Mucosa of descending colon (tissue), 3 donors: ENCODE data around the gene WDR18. TPM values are rescaled to one million over a fixed set of nuclear protein-coding genes. Genes with fewer than 3 reads are reported as not detected.
A peak's percentile ranks its signal among the peaks of the same experiment; 100 is the strongest.

Source experiments
- ATAC-seq: fragments of 200-7000 bp; cut with Tn5 transposase; one replicate; pipeline ENCODE4 v1.9.1; 2020; ENCODE audit warnings: mild to moderate bottlenecking, moderate library complexity
- DNase-seq, 3 donors: peaks; one replicate each; pipeline ENCODE4 v3.0.0-alpha.2; 2020
- H3K36me3 ChIP-seq: fragments of 200-600 bp; one replicate; pipeline ENCODE4 v1.8.0; 2021; ENCODE audit warnings: low read depth, mild to moderate bottlenecking
- H3K4me1 ChIP-seq: fragments of 200-600 bp; one replicate; pipeline ENCODE4 v1.8.0; 2021; ENCODE audit warnings: low read depth, mild to moderate bottlenecking
- H3K4me3 ChIP-seq: fragments of 200-600 bp; one replicate; pipeline ENCODE4 v1.8.0; 2021; ENCODE audit warnings: mild to moderate bottlenecking
- H3K9me3 ChIP-seq: fragments of 200-600 bp; one replicate; pipeline ENCODE4 v1.8.0; 2021; ENCODE audit warnings: mild to moderate bottlenecking
- intact Hi-C, 2 donors: fragments of 100-400 bp; cut with DNase I in 1 of 2; cut with micrococcal nuclease in 1 of 2; formaldehyde crosslinking; loops; one replicate each; pipeline versions ENCODE4 v1.11.0 to v1.11.1; 2022; cut with DNase I, micrococcal nuclease
- total RNA-seq, 3 donors: library from RNA; stranded (reverse); fragmentation: NEBNext Ultra II Directional in 2 of 3; extraction: Animal tissue kit (Norgen Biotek cat#: 25700) in 2 of 3; gene quantifications; one replicate each; pipeline versions ENCODE4 v1.2.1 to v1.2.4, GENCODE V29; 2021 to 2023
- TF ChIP-seq, protein P1 (sequence below): fragments of 200-600 bp; IDR thresholded peaks from one replicate; pipeline ENCODE4 v1.8.0; 2022; ENCODE audit warnings: antibody characterized with exemption, mild to moderate bottlenecking
- donor health status: DM: no; HTN: no; CAD: no; lungs with moderate emphysema.
- donor health status: DM: no; HTN: no; CAD: no.
- donor health status: DM: no; HTN: yes; CAD: no.

WDR18 gene
- total RNA-seq, 3 donors from 2014 or later, result 23.8 to 42.0 (median 33.0) TPM

GRCh38 chr19:963486-963951 is 20.6 kb upstream of the WDR18 start:
- DNase-seq (no peak), ATAC-seq (no peak)
- TF ChIP-seq, protein P1, sequence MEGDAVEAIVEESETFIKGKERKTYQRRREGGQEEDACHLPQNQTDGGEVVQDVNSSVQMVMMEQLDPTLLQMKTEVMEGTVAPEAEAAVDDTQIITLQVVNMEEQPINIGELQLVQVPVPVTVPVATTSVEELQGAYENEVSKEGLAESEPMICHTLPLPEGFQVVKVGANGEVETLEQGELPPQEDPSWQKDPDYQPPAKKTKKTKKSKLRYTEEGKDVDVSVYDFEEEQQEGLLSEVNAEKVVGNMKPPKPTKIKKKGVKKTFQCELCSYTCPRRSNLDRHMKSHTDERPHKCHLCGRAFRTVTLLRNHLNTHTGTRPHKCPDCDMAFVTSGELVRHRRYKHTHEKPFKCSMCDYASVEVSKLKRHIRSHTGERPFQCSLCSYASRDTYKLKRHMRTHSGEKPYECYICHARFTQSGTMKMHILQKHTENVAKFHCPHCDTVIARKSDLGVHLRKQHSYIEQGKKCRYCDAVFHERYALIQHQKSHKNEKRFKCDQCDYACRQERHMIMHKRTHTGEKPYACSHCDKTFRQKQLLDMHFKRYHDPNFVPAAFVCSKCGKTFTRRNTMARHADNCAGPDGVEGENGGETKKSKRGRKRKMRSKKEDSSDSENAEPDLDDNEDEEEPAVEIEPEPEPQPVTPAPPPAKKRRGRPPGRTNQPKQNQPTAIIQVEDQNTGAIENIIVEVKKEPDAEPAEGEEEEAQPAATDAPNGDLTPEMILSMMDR, result no peak
- Histone ChIP-seq H3K4me1 (no peaks in the 10 kb centered on the region), H3K36me3 (no peaks in the 10 kb centered on the region), H3K4me3 (no peak overlapping the region), H3K9me3 (no peaks in the 10 kb centered on the region)
- intact Hi-C loops, result no loop called here

- ATAC-seq, result no peak
- Histone ChIP-seq H3K9me3 (no peaks in the 10 kb centered on the region), H3K4me1 (no peaks in the 10 kb centered on the region), H3K4me3 (no peak overlapping the region), H3K36me3 (no peaks in the 10 kb centered on the region)
- no peak for DNase-seq
- TF ChIP-seq, protein P1, result no peak
- intact Hi-C loops, result no loop called here
Observed at GRCh38 chr19:964116-964520, 20.0 kb upstream of the WDR18 start.

- no peaks in the 10 kb centered on the region for H3K36me3 ChIP-seq
- TF ChIP-seq, protein P1, result no peak
- intact Hi-C loops, result no loop called here
- DNase-seq, result no peak
- no peaks in the 10 kb centered on the region for H3K9me3 ChIP-seq
- no peak overlapping the region for H3K4me3 ChIP-seq
- ATAC-seq, result peak; percentile 38
- no peaks in the 10 kb centered on the region for H3K4me1 ChIP-seq
Observed at GRCh38 chr19:964761-965694, 19.1 kb upstream of the WDR18 start.

DNA sequence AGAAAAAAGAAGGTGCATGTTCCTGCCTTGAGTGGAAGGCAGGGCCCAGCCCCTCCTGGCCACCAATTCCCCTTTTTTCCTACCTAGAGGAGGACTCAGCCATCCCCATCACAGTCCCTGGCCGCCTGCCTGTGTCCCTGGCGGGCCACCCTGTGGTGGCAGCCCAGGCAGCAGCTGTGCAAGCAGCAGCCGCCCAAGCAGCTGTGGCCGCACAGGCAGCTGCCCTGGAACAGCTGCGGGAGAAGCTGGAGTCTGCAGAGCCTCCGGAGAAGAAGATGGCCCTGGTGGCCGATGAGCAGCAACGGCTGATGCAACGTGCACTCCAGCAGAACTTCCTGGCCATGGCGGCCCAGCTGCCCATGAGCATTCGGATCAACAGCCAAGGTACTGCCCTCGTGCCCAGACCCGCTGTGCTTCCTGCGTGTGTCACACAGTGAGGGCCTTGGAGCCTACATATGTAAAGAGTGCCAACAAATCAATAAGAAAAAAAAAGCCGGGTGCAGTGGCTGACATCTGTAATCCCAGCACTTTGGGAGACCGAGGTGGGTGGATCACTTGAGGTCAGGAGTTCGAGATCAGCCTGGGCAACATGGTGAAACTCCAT is 17.6 kb upstream of the WDR18 start:
- intact Hi-C loops, result no loop called here
- TF ChIP-seq, protein P1, result no peak
- Histone ChIP-seq H3K9me3 (peaks cover 7% of the 10 kb centered on the region), H3K4me3 (no peak overlapping the region), H3K36me3 (peaks cover 3% of the 10 kb centered on the region), H3K4me1 (no peaks in the 10 kb centered on the region)
- DNase-seq (no peak), ATAC-seq (no peak)

- TF ChIP-seq, protein P1, result no peak
- peak in 1 of 3 donors; percentile 4 for DNase-seq
- intact Hi-C loops, result no loop called here
- Histone ChIP-seq H3K4me3 (no peak overlapping the region), H3K9me3 (peaks cover 7% of the 10 kb centered on the region), H3K4me1 (no peaks in the 10 kb centered on the region), H3K36me3 (peaks cover 3% of the 10 kb centered on the region)
- no peak for ATAC-seq
Observed at GRCh38 chr19:970695-971094, 13.4 kb upstream of the WDR18 start.
